GM10266 (cell line): ENCODE data around the gene RHEBL1.

Experiments used
- DNase-seq: peaks from one replicate; pipeline ENCODE4 v3.0.0; 2012; ENCODE audit errors: extremely low spot score
- CTCF ChIP-seq: IDR thresholded peaks from 2 replicates; pipeline ENCODE4 v1.5.1; 2012; ENCODE audit warnings: mild to moderate bottlenecking, low read depth; ENCODE audit not compliant: control insufficient read depth, insufficient read depth; ENCODE audit errors: missing control alignments

The RHEBL1 gene

GRCh38 chr12:49044660-49045059 lies 25.1 kb downstream of the RHEBL1 start:
- no peak for TF ChIP-seq CTCF
- DNase-seq = no peak

- TF ChIP-seq CTCF = peak; percentile 82
- peak; percentile 89 for DNase-seq
Measured at GRCh38 chr12:49043856-49044258, 25.9 kb downstream of the RHEBL1 start.

GRCh38 chr12:49043241-49043640 lies 26.5 kb downstream of the RHEBL1 start:
- TF ChIP-seq CTCF = no peak

GRCh38 chr12:49041881-49042484 lies 27.8 kb downstream of the RHEBL1 start:
- TF ChIP-seq CTCF = no peak
- DNase-seq = no peak

More at GRCh38 chr12:49043241-49043640, 26.5 kb downstream of the RHEBL1 start:
- DNase-seq = no peak

DNA sequence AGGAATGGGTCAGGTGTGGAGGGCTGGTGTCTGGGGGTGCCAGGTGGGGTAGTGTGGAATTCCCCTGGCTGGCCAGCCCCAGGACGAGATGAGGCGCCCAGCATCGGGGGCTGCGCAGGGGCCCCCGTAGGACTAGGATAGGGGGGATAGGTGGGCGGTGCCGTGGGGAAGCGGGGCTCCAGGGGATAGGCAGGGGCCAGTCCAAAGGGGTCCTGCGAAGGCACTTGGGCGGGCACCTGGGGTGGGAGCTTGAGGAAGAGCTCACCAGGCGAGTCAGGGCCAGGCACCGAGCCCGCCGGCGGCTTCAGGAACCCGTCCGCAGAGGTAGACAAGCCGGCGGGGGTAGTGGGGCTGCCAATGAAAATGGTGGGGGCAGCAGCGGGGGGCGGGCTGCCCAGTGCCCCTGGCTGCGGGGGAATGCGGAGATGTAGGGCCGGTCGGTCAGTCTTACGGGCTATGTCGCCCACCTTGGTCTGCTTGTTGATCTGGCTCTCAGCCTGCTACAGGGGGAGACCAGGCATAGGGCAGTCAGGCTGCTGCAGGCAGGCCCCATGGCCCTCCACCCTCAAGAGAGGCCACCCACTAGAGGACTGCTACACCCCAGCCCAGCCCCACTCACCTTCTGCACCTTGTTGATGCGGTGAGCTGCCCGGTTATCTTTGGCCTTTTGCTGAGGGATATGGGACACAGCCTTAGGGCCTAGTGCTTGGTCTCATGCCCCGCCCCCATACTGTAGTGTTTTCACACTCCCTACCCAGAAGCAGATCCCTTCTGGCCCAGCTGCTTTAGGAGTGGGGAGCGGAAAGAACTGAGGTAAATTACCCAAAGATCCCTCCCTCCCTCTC lies 28.5 kb downstream of the RHEBL1 start:
- no peak for DNase-seq

GRCh38 chr12:49040364-49040855 lies 29.4 kb downstream of the RHEBL1 start:
- DNase-seq = no peak
- TF ChIP-seq CTCF = no peak

More for the DNA sequence above, 28.5 kb downstream of the RHEBL1 start:
- TF ChIP-seq CTCF = no peak
